22Rv1 (cell line): ENCODE measurements around the gene MKNK2.

ENCODE experiments used
- ZFX ChIP-seq: fragments of 450-650 bp; IDR thresholded peaks from 2 replicates; pipeline ENCODE4 v1.6.1; 2017; ENCODE audit warnings: antibody characterized with exemption, borderline replicate concordance
- TF ChIP-seq, protein P1 (sequence below): fragments of 450-650 bp; IDR thresholded peaks from 2 replicates; pipeline ENCODE4 v1.5.1; 2017; ENCODE audit warnings: mild to moderate bottlenecking

DNA sequence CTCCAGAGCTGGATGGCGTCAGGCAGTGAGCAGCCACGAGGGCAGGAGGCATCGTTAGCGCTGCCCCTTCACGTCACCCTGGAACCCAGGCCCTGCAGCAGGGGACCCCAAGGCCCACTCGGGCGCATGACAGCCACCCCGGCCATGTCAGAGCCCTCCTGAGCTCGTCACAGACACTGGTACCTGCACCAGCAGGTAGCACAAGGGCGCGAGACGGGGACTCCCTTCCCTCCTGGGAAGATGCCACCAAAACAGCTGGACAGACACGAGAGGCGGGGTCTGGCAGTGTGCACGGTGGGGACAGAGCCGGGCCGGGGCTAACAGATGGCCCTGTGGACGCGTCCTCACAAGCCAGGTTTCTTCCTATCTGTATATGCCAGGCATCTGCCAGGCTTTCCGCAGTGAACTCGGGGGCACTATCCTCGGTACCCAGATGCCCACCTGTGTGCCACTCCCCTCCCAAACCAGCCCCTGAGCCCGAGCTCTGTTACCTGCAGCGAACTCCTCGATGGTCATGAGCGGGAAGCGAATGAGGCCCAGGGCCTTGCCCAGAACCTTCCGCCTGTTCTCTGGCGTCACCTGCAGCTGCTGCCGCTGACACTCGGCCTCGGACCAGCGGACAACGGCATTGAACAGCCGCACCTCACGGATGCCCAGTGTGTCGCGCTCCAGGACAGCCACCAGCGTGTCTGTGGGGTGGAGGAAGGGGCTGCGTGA is 61.4 kb downstream of the MKNK2 start:
- TF ChIP-seq, protein P1, sequence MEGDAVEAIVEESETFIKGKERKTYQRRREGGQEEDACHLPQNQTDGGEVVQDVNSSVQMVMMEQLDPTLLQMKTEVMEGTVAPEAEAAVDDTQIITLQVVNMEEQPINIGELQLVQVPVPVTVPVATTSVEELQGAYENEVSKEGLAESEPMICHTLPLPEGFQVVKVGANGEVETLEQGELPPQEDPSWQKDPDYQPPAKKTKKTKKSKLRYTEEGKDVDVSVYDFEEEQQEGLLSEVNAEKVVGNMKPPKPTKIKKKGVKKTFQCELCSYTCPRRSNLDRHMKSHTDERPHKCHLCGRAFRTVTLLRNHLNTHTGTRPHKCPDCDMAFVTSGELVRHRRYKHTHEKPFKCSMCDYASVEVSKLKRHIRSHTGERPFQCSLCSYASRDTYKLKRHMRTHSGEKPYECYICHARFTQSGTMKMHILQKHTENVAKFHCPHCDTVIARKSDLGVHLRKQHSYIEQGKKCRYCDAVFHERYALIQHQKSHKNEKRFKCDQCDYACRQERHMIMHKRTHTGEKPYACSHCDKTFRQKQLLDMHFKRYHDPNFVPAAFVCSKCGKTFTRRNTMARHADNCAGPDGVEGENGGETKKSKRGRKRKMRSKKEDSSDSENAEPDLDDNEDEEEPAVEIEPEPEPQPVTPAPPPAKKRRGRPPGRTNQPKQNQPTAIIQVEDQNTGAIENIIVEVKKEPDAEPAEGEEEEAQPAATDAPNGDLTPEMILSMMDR, result no peak
- no peak for TF ChIP-seq ZFX
